Activated T-helper 17 cell treated with anti-CD3 and anti-CD28 coated beads, Interleukin-2, amount 50 U/mL, for 72 hours (primary cell): Measurements from ENCODE around the gene TSEN54. TPM values are rescaled to one million over a fixed set of nuclear protein-coding genes. Genes with fewer than 3 reads are reported as not detected.

Source experiments
- ATAC-seq: fragments of 150-1000 bp; cut with Tn5 transposase; replicated peaks from 2 replicates; pipeline ENCODE4 v1.10.0; 2021; ENCODE audit warnings: mild to moderate bottlenecking, moderate library complexity
- H3K27ac Mint-ChIP-seq: one replicate; pipeline ENCODE4 v1.8.0; 2022; ENCODE audit warnings: mixed read lengths
- H3K27me3 Mint-ChIP-seq: one replicate; pipeline ENCODE4 v1.8.0; 2022; ENCODE audit warnings: mixed read lengths
- H3K36me3 Mint-ChIP-seq: one replicate; pipeline ENCODE4 v1.8.0; 2022; ENCODE audit warnings: low read depth, mild to moderate bottlenecking, mixed read lengths
- H3K4me1 Mint-ChIP-seq: one replicate; pipeline ENCODE4 v1.8.0; 2022; ENCODE audit warnings: mixed read lengths
- H3K4me3 Mint-ChIP-seq: one replicate; pipeline ENCODE4 v1.8.0; 2022; ENCODE audit warnings: mild to moderate bottlenecking, mixed read lengths
- H3K9me3 Mint-ChIP-seq: one replicate; pipeline ENCODE4 v1.8.0; 2022; ENCODE audit warnings: mixed read lengths
- total RNA-seq, 2 donors: library from RNA; stranded (reverse); gene quantifications; one replicate each; pipeline ENCODE4 v1.2.3, GENCODE V29; 2022

TSEN54 gene
- total RNA-seq, 2 donors from 2014 or later = 25.3 to 46.4 TPM

- Mint-ChIP-seq H3K4me1 (no peaks in the 10 kb centered on the region), H3K4me3 (no peak overlapping the region), H3K27me3 (no peaks in the 10 kb centered on the region), H3K36me3 (no peaks in the 10 kb centered on the region), H3K27ac (no peak overlapping the region), H3K9me3 (no peaks in the 10 kb centered on the region)
- ATAC-seq = no peak
Observed at GRCh38 chr17:75573540-75573957, 57.2 kb downstream of the TSEN54 start.

- Mint-ChIP-seq H3K4me3 (no peak overlapping the region), H3K4me1 (no peaks in the 10 kb centered on the region), H3K27ac (no peak overlapping the region), H3K9me3 (no peaks in the 10 kb centered on the region), H3K36me3 (no peaks in the 10 kb centered on the region), H3K27me3 (no peaks in the 10 kb centered on the region)
- ATAC-seq = no peak
Observed at GRCh38 chr17:75573994-75574393, 57.7 kb downstream of the TSEN54 start.

Other genes starting within 250 kb of the TSEN54 start
- gene MIF4GD, start 245.3 kb upstream of the TSEN54 start, total RNA-seq = 10 to 100 TPM; 23.6 to 31.6 TPM
- 100 to 1,000 TPM in 1 of 2 donors, 10 to 100 TPM in 1; 97.4 to 113 TPM for gene SLC25A19, start 227.1 kb upstream of the TSEN54 start, total RNA-seq
- gene GRB2, start 110.8 kb upstream of the TSEN54 start, total RNA-seq = 100 to 1,000 TPM; 141 to 163 TPM
- gene TMEM94, start 59.9 kb upstream of the TSEN54 start, total RNA-seq = 10 to 100 TPM; 76.5 to 79.8 TPM
- 1 to 10 TPM; 2.9 to 5.4 TPM for gene CASKIN2, start 991 bp upstream of the TSEN54 start, total RNA-seq
- 10 to 100 TPM; 16.7 to 24.1 TPM for gene LLGL2, start 9.2 kb downstream of the TSEN54 start, total RNA-seq
- gene MYO15B, start 71.3 kb downstream of the TSEN54 start, total RNA-seq = 10 to 100 TPM; 10.2 to 44.5 TPM
- gene SMIM5, start 116.9 kb downstream of the TSEN54 start, total RNA-seq = under 1 TPM in 1 of 2 donors, not detected in 1; 0.21 TPM
- 10 to 100 TPM; 29.7 to 35.6 TPM for gene RECQL5, start 150.6 kb downstream of the TSEN54 start, total RNA-seq
- 10 to 100 TPM; 68.1 to 90.0 TPM for gene SAP30BP, start 150.8 kb downstream of the TSEN54 start, total RNA-seq
- gene ITGB4, start 204.9 kb downstream of the TSEN54 start, total RNA-seq = 1 to 10 TPM in 1 of 2 donors, under 1 TPM in 1; 0.54 to 1.2 TPM
- 10 to 100 TPM; 43.4 to 51.4 TPM for gene GALK1, start 248.7 kb downstream of the TSEN54 start, total RNA-seq